Endometrial microvascular endothelial cells (primary cell): ENCODE data around the gene MROH7. TPM values are rescaled to one million over a fixed set of nuclear protein-coding genes. Genes with fewer than 3 reads are reported as not detected.
"Not testable (repeated sequence)": the region's sequence is repeated elsewhere in the genome, so short reads cannot be mapped to it uniquely, and the experiment has no call there.

Experiments
- in situ Hi-C: cut with HindIII; loops from 2 replicates; pipeline ENCODE4 v1.10.0; 2017; ENCODE audit warnings: low sequenced_read_pairs, low pct_unique_long_range_greater_than_20kb; ENCODE audit errors: inconsistent ontology term
- total RNA-seq: library from RNA; depleted of rRNA; stranded (reverse); fragments of >200 nt; gene quantifications from one replicate; pipeline ENCODE4 v1.2.3, GENCODE V29; 2015; ENCODE audit errors: inconsistent ontology term

The MROH7 gene
- total RNA-seq, 1 donor from 2014 or later = not detected

DNA sequence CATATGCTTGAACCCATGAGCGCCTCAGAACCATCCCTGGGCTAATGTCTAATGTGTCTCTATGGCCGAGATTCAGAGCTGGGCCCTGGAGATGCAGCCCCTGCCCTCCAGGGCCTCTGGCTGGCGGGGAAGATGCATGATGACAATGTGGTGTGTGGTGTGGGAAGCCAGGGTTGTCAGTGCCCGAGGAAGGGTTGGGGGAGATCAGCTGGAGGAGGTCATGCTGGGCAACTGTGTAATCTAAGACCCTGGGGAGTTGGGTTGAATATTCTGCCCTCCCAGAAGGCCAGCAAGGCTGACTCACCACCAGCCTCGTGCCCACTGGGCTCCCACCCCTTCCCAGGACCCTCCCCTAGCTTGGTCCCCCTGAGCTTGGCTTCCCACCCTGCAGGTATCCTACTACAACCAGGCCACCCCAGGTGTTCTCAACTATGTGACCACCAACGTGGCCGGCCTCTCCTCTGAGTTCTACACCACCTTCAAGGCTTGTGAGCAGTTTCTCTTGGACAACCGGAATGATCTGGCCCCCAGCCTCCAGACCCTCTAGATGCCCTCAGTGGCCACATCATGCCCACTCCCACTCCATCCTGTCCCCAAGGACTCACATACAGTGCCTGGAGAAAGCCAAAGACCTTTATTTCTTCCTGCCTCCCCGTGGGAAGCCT is 32.9 kb upstream of the MROH7 start:
- in situ Hi-C loops = no loop called here

DNA sequence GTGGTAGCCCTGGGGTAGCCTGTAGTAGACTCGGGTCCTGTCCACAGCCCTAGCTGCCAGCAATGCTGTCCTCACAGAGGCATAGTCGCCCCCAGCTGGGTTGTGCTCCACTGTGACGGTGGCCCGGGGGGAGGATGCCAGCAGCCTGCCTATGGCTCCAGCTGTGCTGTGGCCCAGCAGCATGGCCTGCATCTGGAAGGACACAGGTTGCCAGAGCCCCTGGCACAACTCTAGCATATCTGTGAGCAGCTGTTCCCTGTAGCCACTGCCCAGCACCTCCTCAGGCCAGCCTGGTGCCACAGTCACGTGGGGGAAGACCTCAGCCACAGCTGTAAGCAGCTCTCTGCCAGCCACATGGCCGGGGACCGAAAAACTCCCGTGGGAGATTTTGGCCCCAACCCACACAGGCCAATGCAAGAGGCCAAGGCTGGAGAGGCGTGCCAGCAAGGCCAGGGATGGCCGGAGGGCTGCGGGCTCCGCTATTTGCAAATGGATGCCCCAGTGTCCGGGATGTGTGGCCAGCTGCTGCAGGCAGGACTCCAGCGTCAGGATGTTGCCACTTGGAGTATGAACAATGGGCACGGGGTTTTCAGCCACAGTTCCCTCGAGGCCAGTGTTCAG is 32.2 kb upstream of the MROH7 start:
- in situ Hi-C loops = no loop called here

DNA sequence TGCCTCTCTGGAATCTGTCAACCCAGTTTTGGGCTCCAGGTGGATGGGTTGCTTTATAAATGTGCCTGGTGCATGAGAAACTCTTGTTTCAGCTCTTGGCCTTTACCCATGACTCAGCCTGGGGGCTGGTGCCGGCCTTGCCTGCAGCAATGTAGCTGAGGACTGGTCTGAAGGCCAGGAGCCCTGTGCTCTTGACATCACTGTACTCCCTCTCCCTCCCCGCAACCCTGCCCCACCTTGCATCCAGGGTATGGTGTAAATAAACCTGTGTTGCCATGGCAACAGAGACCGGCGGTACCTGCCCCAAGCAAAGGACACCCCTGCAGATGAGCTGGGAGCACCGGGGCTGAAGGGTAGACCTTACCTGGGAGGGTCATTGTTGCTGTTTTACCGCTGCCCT is 31.5 kb upstream of the MROH7 start:
- in situ Hi-C loops = no loop called here

DNA sequence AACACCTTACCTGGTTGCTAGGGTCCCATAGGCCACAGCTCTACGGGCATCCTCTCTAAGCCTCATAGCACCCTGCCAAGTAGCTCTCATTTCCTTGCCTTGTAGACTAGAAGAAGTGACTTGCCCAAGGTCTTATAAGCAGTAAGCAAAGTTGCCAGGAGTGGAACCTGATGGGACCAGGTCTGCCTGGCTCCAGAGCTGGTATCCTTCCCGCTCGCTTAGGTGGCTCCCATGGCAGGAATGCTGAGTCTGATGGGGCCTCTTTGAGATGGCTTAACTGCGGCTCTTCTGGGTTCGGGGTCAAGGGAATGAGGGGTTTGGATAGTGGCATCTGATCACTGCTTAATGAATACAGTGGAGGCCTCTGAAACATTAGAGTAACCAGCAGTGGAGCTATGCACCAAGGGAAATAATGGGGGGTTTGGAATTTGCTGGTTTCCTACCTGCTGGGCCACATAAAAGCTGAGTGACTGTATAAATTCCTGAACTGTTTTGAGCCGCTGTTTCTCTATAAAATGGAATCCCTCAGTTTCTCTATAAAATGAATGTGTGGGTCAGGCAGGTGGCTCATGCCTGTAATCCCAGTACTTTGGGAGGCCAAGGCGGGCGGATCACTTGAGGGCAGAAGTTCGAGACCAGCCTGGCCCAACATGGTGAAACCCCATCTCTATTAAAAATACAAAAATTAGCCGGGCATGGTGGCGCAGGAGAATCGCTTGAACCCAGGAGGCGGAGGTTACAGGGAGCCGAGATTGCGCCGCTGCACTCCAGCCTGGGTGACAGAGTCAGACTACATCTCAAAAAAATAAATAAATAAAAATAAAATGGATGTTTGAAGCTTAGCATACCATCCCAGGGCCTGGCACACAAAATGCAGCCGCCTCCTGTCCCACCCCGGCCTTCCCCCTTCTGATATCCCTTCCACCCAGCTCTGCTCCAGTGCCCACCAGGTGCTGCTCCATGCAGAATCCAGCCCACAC is 30.7 kb upstream of the MROH7 start:
- in situ Hi-C loops = no loop called here

DNA sequence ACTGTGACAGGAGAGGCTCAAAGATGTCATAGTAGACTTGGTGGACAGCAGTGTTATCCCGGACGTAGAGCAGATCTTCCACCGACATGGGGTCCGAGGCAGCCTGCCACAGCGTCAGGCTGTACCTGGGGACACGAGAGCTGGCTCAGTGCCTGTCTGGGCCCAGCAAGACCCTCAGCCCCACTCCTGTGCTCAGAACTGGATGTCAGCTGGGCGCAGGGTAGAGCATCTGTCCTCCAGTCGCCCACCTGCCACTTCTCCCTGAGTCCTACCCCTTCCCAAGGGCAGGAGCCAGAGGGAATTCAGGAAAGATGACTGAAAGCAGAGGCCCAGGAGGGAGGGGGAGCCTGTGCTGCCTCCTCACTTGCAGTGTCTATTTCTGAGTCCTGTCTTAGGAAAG is 30.0 kb upstream of the MROH7 start:
- in situ Hi-C loops = no loop called here

DNA sequence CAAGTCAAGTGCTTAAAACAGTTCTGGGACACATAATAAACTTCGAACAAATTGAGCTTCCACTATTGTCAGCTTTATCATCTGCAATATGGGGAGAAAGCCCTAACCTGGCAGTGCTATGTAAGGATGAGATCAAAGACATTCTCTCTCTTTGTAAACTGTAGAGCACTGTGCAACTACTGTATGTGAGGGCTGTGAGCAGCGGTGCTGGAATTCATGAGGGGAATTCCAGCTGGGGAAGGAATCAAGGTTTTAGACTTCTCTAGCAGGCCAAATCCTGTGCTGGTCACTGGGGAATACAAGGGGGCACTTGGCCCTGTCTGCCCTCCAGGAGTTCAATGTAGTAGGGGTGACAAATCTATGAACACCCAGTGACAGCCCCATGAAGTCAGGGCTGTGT is 27.6 kb upstream of the MROH7 start:
- in situ Hi-C loops = no loop called here

DNA sequence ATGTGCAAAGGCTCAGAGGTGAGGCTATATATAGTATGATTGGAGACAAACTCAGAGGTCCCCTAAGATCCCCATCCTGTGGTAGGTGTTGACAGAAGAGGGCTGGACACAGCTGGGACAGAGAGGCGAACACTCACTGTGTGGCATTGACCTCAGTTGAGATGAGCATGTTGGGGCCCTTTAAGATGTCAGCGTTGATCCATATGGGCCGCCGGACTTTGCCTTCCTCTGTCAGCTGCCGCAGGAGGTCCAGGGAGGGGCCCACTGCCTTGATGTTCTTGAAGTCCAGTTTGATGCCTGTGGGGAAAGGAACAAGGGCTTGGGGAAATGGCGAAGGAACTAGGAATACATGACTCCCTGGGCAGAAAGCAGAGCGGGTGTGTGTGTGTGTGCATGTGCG is 27.0 kb upstream of the MROH7 start:
- in situ Hi-C loops = no loop called here

DNA sequence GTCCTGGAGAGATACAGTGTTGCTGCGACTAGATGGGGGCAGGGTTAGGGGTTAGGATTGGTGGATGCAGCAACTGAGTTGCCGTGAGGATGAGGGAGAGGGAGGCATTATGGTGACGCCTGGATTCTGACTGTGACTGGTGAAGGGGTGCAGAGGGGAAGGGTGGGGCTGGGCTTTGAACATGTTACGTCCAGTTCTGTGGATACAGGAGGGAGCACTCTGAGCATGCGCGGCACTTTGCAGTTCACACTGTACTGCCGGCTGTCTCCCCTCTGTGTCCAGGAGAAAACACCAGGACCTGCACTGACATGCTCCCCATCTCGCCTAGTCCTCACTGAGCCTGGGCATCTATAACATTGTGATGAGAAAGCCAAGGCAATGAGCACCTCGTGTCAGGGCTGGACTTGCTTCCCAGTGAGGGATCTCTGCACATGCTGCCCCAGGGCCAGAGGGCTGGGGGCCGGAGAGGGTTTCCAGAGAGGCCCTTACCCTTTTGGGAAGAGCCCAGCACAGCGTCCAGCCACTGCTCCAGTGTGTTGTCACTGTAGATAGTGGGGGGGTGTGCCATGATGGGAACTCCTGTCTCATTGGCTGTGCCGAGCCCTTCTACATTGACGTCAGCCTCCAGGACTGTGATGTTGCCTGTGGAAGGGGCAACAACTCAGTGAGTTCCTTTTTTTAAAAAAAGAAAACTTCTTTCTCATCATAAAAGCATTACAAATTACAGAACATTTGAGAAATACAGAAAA is 25.9 kb upstream of the MROH7 start:
- in situ Hi-C loops = no loop called here

DNA sequence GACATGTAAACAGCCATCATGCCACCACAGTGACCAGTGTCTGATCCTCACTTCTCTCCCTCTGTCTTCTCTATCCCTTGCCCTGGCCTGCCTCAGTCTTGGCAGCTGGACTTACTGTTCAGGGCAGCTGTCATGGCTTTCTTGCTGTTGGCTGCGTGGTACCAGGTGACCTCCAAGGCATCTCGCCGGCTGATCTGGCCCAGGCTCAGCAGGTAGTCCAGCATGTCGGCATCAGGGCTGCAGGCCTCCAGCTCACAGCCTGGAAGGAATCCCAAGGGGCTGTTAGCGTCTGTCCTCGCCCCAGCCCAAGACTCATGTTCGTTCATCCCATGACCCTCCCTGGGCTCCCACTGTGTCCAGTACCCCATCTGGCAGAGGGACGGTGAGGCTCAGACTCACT is 21.8 kb upstream of the MROH7 start:
- in situ Hi-C loops = no loop called here

DNA sequence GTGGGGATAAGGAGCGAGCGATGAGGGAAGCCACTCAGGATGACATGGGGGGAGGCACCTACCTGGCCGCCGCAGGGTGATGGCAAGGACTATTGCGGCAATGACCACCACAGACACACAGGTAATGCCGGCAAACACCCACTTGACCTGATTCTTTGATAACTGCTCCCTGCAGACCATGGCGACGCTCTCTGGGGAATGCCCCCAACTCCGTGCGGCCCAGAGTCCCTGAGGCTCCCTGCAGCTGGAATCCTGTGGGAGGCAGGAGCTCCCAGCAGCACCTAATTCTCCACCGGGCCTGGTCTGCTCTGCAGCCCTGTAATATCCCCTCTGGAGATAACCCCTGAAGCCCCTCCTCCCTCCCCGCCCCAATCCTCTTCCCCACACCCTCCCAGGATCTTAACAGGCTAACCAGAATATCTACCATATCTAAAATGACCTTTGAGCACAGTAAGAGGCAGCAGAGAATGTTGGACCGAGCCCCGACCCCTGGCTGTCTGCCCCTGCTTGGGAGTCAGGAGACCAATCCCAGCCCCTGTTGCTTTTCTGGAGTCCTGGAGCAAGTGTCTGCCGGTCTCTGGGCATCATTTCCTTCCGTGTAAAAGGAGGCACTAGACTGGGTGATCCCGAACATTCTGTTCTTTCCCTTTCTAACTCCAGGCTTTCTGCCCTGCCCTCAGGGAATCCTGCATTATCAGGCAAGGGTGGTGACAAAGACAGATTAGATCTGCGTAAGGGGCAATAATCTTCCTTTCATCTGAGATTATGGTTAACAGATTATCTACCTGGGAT is 18.2 kb upstream of the MROH7 start, which contains the start of gene FAM151A:
Gene FAM151A (minus strand): TSS at position 310 of the 792 bp plus-strand sequence. CDS start 130 bp downstream, at position 180.
- in situ Hi-C loops = no loop called here

DNA sequence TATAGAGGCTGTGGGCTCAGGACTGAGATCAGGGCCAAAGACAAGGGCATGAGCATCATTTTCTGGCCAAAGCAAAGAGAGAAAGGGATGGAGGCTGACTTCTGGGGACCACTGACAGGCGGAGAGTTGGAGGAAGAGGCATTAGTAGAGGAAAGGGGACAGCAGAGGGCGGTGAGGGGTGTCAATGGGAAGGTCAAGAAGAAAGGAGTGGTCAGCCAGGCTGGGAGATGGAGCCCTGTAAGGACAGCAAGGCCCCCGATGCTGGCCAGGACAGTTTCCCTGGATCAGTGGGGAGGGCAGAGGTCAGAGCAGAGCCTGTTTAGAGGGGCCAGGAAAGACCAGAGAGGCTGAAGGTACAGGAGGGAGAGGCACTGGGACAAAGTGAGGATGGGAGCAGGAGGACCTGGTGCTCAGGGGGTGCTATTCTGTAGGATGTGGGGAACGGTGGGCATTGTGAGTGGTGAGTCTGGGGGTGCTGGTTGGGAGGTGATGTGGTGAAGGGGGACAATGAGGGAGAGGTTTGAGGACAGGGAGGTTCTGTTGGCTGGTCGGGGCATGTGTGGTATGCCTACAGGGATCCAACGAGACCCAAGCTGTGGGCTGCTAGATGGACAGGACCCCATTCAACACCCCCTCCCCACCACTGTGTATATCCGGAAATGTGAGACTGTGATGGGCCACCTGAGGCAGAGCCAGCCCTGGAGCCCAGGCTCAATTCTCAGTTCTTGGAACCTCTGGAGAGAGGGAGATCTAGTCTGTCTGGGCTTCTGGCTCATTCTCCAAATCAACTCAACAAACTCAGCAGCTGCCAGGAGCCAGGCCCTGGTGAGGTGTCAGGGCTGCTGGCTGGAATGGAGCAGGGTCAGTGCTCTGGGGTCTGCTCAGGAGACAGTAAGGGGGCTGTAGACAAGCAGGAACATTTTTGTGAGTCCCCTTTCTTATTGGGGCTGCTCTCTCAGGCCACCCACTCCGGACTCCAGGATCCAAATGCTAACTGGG is 16.8 kb upstream of the MROH7 start:
- in situ Hi-C loops = no loop called here

DNA sequence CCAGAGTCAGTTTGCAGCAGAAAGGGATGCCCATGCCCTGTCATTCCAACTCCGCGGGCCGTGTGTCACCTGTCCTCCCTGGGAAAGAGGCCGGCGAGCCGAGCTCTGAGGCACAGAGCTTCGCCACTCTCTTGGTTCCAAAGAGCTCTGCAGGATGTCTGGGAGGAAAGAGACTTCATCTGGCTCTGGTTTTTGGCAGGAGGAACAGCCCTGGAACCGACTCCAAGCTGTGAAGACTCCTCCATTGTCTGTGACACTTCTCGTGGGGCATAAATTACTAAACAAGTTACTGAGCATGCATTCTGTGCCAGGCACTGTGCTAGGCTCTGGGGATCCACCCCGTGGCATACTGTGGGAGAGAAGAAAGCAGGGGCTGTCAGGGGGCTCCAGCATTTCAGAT is 14.4 kb upstream of the MROH7 start:
- in situ Hi-C loops = no loop called here

DNA sequence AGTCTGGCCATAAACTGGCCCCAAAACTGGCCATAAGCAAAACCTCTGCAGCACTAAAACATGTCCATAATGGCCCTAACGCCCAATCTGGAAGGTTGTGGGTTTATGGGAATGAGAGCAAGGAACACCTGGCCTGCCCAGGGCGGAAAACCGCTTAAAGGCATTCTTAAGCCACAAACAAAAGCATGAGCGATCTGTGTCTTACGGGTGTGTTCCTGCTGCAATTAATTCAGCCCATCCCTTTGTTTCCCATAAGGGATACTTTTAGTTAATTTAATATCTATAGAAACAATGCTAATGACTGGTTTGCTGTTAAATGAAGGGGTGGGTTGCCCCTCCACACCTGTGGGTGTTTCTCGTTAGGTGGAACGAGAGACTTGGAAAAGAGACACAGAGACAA is 5.8 kb upstream of the MROH7 start:
- in situ Hi-C loops = not testable (repeated sequence)

DNA sequence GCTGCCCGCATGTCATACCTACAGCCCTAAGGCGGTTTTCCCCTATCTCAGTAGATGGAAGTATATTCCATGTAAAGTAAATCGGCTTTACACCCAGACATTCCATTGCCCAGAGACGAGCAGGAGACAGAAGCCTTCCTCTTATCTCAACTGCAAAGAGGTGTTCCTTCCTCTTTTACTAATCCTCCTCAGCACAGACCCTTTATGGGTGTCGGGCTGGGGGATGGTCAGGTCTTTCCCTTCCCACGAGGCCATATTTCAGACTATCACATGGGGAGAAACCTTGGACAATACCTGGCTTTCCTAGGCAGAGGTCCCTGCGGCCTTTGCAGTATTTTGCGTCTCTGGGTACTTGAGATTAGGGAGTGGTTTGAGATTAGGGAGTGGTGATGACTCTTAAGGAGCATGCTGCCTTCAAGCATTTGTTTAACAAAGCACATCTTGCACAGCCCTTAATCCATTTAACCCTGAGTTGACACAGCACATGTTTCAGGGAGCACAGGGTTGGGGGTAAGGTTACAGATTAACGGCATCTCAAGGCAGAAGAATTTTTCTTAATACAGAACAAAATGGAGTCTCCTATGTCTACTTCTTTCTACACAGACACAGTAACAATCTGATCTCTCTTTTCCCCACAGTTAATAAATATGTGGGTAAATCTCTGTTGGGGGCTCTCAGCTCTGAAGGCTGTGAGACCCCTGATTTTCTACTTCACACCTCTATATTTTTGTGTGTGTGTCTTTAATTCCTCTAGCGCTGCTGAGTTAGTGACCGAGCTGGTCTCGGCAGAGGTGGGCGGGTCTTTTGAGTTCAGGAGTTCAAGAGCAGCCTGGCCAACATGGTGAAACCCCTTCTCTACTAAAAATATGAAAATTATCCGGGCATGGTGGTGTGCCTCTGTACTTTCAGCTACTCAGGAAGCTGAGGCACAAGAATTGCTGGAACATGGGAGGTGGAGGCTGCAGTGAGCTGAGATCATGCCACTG is 4.8 kb upstream of the MROH7 start:
- in situ Hi-C loops = not testable (repeated sequence)

DNA sequence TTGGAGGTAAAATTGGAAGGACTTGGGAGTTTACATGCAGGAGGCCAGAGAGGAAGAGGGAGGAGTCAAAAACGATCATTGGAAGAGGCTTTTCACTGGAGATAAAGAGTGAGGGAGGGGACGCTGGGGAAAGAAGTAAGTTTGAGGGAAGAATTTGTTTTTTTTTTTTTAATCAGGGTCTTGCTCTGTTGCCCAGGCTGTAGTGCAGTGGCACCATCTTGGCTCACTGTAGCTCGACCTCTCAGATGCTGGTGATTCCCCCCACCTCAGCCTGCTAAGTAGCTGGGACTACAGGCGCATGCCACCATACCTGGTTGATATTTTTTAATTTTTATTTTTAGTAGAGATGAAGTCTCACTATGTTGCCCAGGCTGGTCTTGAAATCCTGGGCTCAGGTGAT is 1.2 kb upstream of the MROH7 start:
- in situ Hi-C loops = no loop called here

DNA sequence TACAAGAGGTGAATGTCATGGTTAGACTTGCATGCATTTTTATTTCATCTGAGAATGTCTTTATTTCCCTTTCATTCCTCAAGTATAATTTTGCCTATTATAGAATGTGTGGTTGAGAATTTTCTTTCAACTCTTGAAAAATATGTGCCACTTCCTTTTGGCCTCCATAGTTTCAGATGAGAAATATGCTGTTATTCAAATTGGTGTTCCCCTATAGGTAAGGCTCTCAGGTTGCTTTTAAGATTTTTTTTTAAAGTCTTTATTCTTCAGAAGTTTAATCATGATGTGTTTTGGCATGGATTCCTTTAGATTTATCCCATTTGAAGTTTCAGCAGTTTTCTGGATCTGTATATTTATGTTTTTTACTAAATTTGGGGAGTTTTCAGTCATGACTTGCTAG is 2.1 kb downstream of the MROH7 start:
- in situ Hi-C loops = no loop called here
